Adrenal gland (tissue), 12 donors: ENCODE data around the gene ADORA2A. TPM values are rescaled to one million over a fixed set of nuclear protein-coding genes. Genes with fewer than 3 reads are reported as not detected.

ENCODE experiments used
- DNase-seq, 7 donors: peaks; one replicate each; pipeline ENCODE4 v3.0.0-alpha.2; 2019 to 2020
- H3K27ac ChIP-seq, 5 donors: fragments of 200-600 bp; sonication (generic) in 4 of 5; 1 replicate in 3 of 5; 2 replicates in 2 of 5; pipeline versions ENCODE4 v1.5.1 to v1.8.0; 2016 to 2020; ENCODE audit warnings: mild to moderate bottlenecking in 1 of 5
- H3K27me3 ChIP-seq: fragments of 200-600 bp; 2 replicates; pipeline ENCODE4 v1.8.0; 2021
- H3K36me3 ChIP-seq, 2 donors: fragments of 200-600 bp; replicated peaks in 1 of 2; 1 replicate in 1 of 2; 2 replicates in 1 of 2; pipeline versions ENCODE4 v1.5.1 to v1.8.0; 2018 to 2022
- H3K4me1 ChIP-seq, 2 donors: fragments of 200-600 bp; replicated peaks in 1 of 2; 1 replicate in 1 of 2; 2 replicates in 1 of 2; pipeline versions ENCODE4 v1.5.1 to v1.8.0; 2018 to 2021
- H3K4me3 ChIP-seq, 4 donors: fragments of 200-600 bp; sonication (generic) in 3 of 4; one replicate each; pipeline ENCODE4 v1.5.1; 2016 to 2018
- H3K9me3 ChIP-seq, 3 donors: fragments of 200-600 bp; sonication (generic) in 1 of 3; replicated peaks in 1 of 3; 1 replicate in 2 of 3; 2 replicates in 1 of 3; pipeline versions ENCODE4 v1.5.1 to v1.8.0; 2016 to 2021
- CTCF ChIP-seq, 6 experiments: fragments of 450-650 bp in 4 of 6; fragments of 200-600 bp in 2 of 6; sonication (generic) in 1 of 6; IDR thresholded peaks; 1 replicate in 5 of 6; 2 replicates in 1 of 6; pipeline versions ENCODE4 v1.5.1 to v1.8.0; 2016 to 2021; ENCODE audit warnings: antibody characterized with exemption in 6 of 6, mild to moderate bottlenecking in 2 of 6, moderate library complexity in 1 of 6
- POLR2A ChIP-seq, 2 donors: fragments of 450-650 bp; IDR thresholded peaks; one replicate each; pipeline ENCODE4 v1.6.1; 2017; ENCODE audit warnings: antibody characterized with exemption in 2 of 2, mild to moderate bottlenecking in 2 of 2, moderate library complexity in 1 of 2
- WGBS, 4 donors: extraction: QIAGEN DNeasy Blood & Tissue Kit in 2 of 4; methylation state at CpG; one replicate each; pipeline versions ENCODE4 v1.1.5 to v1.1.7; 2013 to 2017; 5-methylcytosine and 5-hydroxymethylcytosine counted together
- intact Hi-C, 2 donors: fragments of 100-400 bp; cut with DNase I; formaldehyde crosslinking; loops; one replicate each; pipeline versions ENCODE4 v1.14.1 to v1.15.0; 2022 to 2023
- polyA plus RNA-seq, 3 donors: library from polyadenylated mRNA; stranded (reverse); fragments of 200-250 nt in 2 of 3; fragments of 350-450 nt in 1 of 3; fragmentation: Illumina TruSeq in 1 of 3; extraction: RNeasy Lipid Tissue Mini Kit (QIAGEN cat#74804) in 1 of 3; gene quantifications; one replicate each; pipeline ENCODE4 v1.2.3, GENCODE V29; 2013 to 2014
- total RNA-seq, 9 donors: library from RNA; depleted of rRNA in 4 of 9; stranded (reverse); fragments of >200 nt in 4 of 9; fragments of 120-200 nt in 1 of 9; fragmentation: NEBNext Ultra II Directional in 1 of 9; extraction: Animal tissue kit (Norgen Biotek cat#: 25700) in 1 of 9; gene quantifications; one replicate each; pipeline versions ENCODE4 v1.1.0 to v1.2.4, GENCODE V29; 2013 to 2023
- donor health status: healthy with polysubstance abuse.
- donor health status: Bipolar disorder and iron deficiency.
- donor health status: DM: yes; HTN: yes; CAD: no.
- donor health status: DM: no; HTN: no; CAD: no.
- donor health status: DM: no; HTN: no; CAD: no.
- donor health status: DM: yes; HTN: yes; CAD: no.

ADORA2A gene
- total and polyA plus RNA-seq, 12 donors = 2.9 to 16.4 (median 6.5) TPM

GRCh38 chr22:24421428-24421931, 5.9 kb upstream of the ADORA2A start:
- Histone ChIP-seq H3K9me3 (no peaks in the 10 kb centered on the region), H3K4me3 (no peak overlapping the region), H3K36me3 (no peaks in the 10 kb centered on the region), H3K27ac (no peak overlapping the region), H3K27me3 (no peaks in the 10 kb centered on the region), H3K4me1 (peaks cover 4 to 8% of the 10 kb centered on the region in 2 donors)
- 48 to 71% (median 58%) methylated on average over 5 to 9 of the region's 9 CpGs for WGBS, 4 donors
- intact Hi-C loops = loop anchor here (5.0 to 10.0 kb wide), 3 partner anchors 81 to 101 kb away; no protein-coding TSS in a partner anchor
- TF ChIP-seq POLR2A (IDR thresholded peaks at IDR 0.05) = no peak
- peak in 1 of 6 experiments; percentile 5 for TF ChIP-seq CTCF (IDR thresholded peaks at IDR 0.05)
- DNase-seq = no peak

GRCh38 chr22:24422102-24422665, 5.2 kb upstream of the ADORA2A start:
- WGBS, 4 donors = 74 to 83% (median 75%) methylated on average over 2 to 5 of the region's 5 CpGs; no CpG with 5 or more reads in 1 of the 4 donors
- intact Hi-C loops = loop anchor here (5.0 to 10.0 kb wide), 3 partner anchors 80 to 100 kb away; no protein-coding TSS in a partner anchor
- peaks cover 4 to 8% of the 10 kb centered on the region in 2 donors for H3K4me1 ChIP-seq

GRCh38 chr22:24423519-24424000, 3.8 kb upstream of the ADORA2A start:
- no peak for TF ChIP-seq POLR2A (IDR thresholded peaks at IDR 0.05)
- TF ChIP-seq CTCF (IDR thresholded peaks at IDR 0.05) = peak; percentile 39 to 95 (median 72)
- peak overlapping the region in 2 of 5 donors; percentile 47 to 73 for H3K27ac ChIP-seq
- peak overlapping the region in 2 of 4 donors; percentile 54 to 77 for H3K4me3 ChIP-seq
- DNase-seq = peak in 4 of 7 donors; percentile 48 to 69 (median 60)
- peaks cover 4 to 8% of the 10 kb centered on the region in 2 donors for H3K4me1 ChIP-seq
- no peaks in the 10 kb centered on the region for H3K36me3 ChIP-seq
- H3K9me3 ChIP-seq = no peaks in the 10 kb centered on the region
- no peaks in the 10 kb centered on the region for H3K27me3 ChIP-seq
- WGBS, 4 donors = 1 to 4% (median 2%) methylated on average over 5 to 56 of the region's 56 CpGs
- intact Hi-C loops = loop anchor here (5.0 to 10.0 kb wide), 3 partner anchors 79 to 99 kb away; no protein-coding TSS in a partner anchor

More at GRCh38 chr22:24422102-24422665, 5.2 kb upstream of the ADORA2A start:
- DNase-seq = no peak
- TF ChIP-seq CTCF (IDR thresholded peaks at IDR 0.05) (no peak), POLR2A (IDR thresholded peaks at IDR 0.05) (no peak)
- Histone ChIP-seq H3K27ac (no peak overlapping the region), H3K27me3 (no peaks in the 10 kb centered on the region), H3K4me3 (no peak overlapping the region), H3K36me3 (no peaks in the 10 kb centered on the region), H3K9me3 (no peaks in the 10 kb centered on the region)
